OCI-LY7 (cell line): ENCODE results near the gene ALG5. TPM values are rescaled to one million over a fixed set of nuclear protein-coding genes. Genes with fewer than 3 reads are reported as not detected.

ENCODE experiments used
- BruUV-seq: library from RNA; stranded (reverse); fragments of 400-500 nt; replicated peaks from 2 replicates; lab custom pipeline; 2021; lab: Mats Ljungman, UMichigan
- CTCF ChIA-PET: fragments of 300-600 bp; sonication (Branson Sonifier 250); formaldehyde crosslinking; loops from one replicate; lab custom pipeline; 2022; ENCODE audit warnings: antibody characterized with exemption; ENCODE audit not compliant: unreplicated experiment; lab: Charles Lee
- POLR2A ChIA-PET: fragments of 300-600 bp; sonication (Branson Sonifier 250); formaldehyde crosslinking; loops from one replicate; lab custom pipeline; 2022; ENCODE audit warnings: antibody characterized with exemption; lab: Charles Lee
- DNase-seq: peaks from one replicate; pipeline ENCODE4 v3.0.0-alpha.2; 2015; ENCODE audit warnings: low spot score
- H2AFZ ChIP-seq: fragments of 200-600 bp; sonication (generic), shearing (Covaris generic); 2 replicates; pipeline ENCODE4 v1.6.1; 2014; ENCODE audit warnings: mild to moderate bottlenecking, antibody characterized with exemption, low read length, moderate library complexity
- H3K27ac ChIP-seq: fragments of 200-600 bp; sonication (generic); 2 replicates; pipeline ENCODE4 v1.5.1; 2014; ENCODE audit warnings: mixed run types, low read depth, mild to moderate bottlenecking, moderate library complexity, low read length, inconsistent platforms; ENCODE audit not compliant: poor library complexity, severe bottlenecking
- H3K36me3 ChIP-seq: fragments of 200-600 bp; sonication (generic); 2 replicates; pipeline ENCODE4 v1.6.1; 2014; ENCODE audit warnings: mild to moderate bottlenecking, antibody characterized with exemption, low read length, moderate library complexity, mixed read lengths; ENCODE audit not compliant: insufficient read depth
- H3K4me1 ChIP-seq: fragments of 200-600 bp; sonication (generic); 2 replicates; pipeline ENCODE4 v1.5.1; 2014; ENCODE audit warnings: mild to moderate bottlenecking, low read length; ENCODE audit not compliant: insufficient read depth, poor library complexity, severe bottlenecking
- H3K4me2 ChIP-seq: fragments of 200-600 bp; sonication (generic); 2 replicates; pipeline ENCODE4 v1.6.1; 2014; ENCODE audit warnings: mild to moderate bottlenecking, low read length
- H3K4me3 ChIP-seq: fragments of 200-600 bp; sonication (generic); 2 replicates; pipeline ENCODE4 v1.5.1; 2014; ENCODE audit warnings: mild to moderate bottlenecking, low read depth, low read length; ENCODE audit not compliant: poor library complexity, severe bottlenecking
- H3K79me2 ChIP-seq: fragments of 200-600 bp; sonication (generic); 2 replicates; pipeline ENCODE4 v1.6.1; 2016; ENCODE audit warnings: low read depth, mild to moderate bottlenecking, low read length, moderate library complexity, mixed read lengths; ENCODE audit not compliant: insufficient read depth
- H3K9me2 ChIP-seq: fragments of 200-600 bp; sonication (generic); 2 replicates; pipeline ENCODE4 v1.6.1; 2016; ENCODE audit warnings: mild to moderate bottlenecking, low read length, mixed read lengths; ENCODE audit not compliant: insufficient read depth
- H3K9me3 ChIP-seq: fragments of 200-600 bp; sonication (generic); 2 replicates; pipeline ENCODE4 v1.6.1; 2014; ENCODE audit warnings: mild to moderate bottlenecking, mixed run types, low read length, mixed read lengths
- H4K20me1 ChIP-seq: fragments of 200-600 bp; sonication (generic); 2 replicates; pipeline ENCODE4 v1.6.1; 2014; ENCODE audit warnings: mild to moderate bottlenecking, antibody characterized with exemption, low read length, moderate library complexity, mixed read lengths; ENCODE audit not compliant: insufficient read depth
- CTCF ChIP-seq: fragments of 200-600 bp; sonication (generic); conservative IDR thresholded peaks from 2 replicates; pipeline ENCODE4 v1.5.1; 2014; ENCODE audit warnings: mild to moderate bottlenecking, antibody characterized with exemption, low read length, moderate library complexity, mixed read lengths
- EZH2phosphoT487 ChIP-seq: fragments of 200-600 bp; sonication (generic); IDR thresholded peaks from 2 replicates; pipeline ENCODE4 v1.6.1; 2018; ENCODE audit warnings: low read depth, borderline replicate concordance, mild to moderate bottlenecking, mixed run types, antibody characterized with exemption, low read length, moderate library complexity, mixed read lengths
- intact Hi-C: fragments of 100-400 bp; cut with micrococcal nuclease; formaldehyde crosslinking; loops from one replicate; pipeline ENCODE4 v1.10.0; 2022; ENCODE audit not compliant: unreplicated experiment
- total RNA-seq, 2 experiments: library from RNA; depleted of rRNA in 1 of 2; stranded (reverse); fragments of >200 nt in 1 of 2; shearing (Covaris generic) in 1 of 2; gene quantifications; 2 replicates each; pipeline ENCODE4 v1.2.3, GENCODE V29; 2014 to 2022

ALG5 gene
- total RNA-seq, 2 experiments from 2014 or later, result 23.8 to 31.6 TPM

- Histone ChIP-seq H4K20me1 (no peaks in the 10 kb centered on the region; the same call in 1 of the 2 replicates), H3K36me3 (peaks cover 94% of the 10 kb centered on the region), H3K4me1 (peaks cover 26% of the 10 kb centered on the region), H3K9me2 (no peaks in the 10 kb centered on the region), H2AFZ (no peak overlapping the region), H3K9me3 (peaks cover 20% of the 10 kb centered on the region; the same call in 1 of the 2 replicates), H3K4me3 (no peak overlapping the region), H3K27ac (no peak overlapping the region), H3K4me2 (no peak overlapping the region), H3K79me2 (peaks cover 21% of the 10 kb centered on the region; the same call in 1 of the 2 replicates)
- no peak for DNase-seq
- CTCF ChIA-PET, result no interaction called here
- intact Hi-C loops, result no loop called here
- TSS peak; percentile 18 for BruUV-seq
- POLR2A ChIA-PET, result no interaction called here
- TF ChIP-seq CTCF (no peak), EZH2phosphoT487 (no peak)
Measured at GRCh38 chr13:36975172-36975571, 24.0 kb downstream of the ALG5 start.

GRCh38 chr13:36973621-36974295 lies 25.4 kb downstream of the ALG5 start:
- Histone ChIP-seq H3K36me3 (peaks cover 94% of the 10 kb centered on the region), H3K4me2 (peak overlapping the region; percentile 40), H3K9me2 (no peaks in the 10 kb centered on the region), H2AFZ (no peak overlapping the region), H3K4me1 (peaks cover 15% of the 10 kb centered on the region), H3K9me3 (peaks cover 20% of the 10 kb centered on the region; the same call in 1 of the 2 replicates), H4K20me1 (no peaks in the 10 kb centered on the region; the same call in 1 of the 2 replicates), H3K4me3 (peak overlapping the region; percentile 22), H3K79me2 (peaks cover 21% of the 10 kb centered on the region; the same call in 1 of the 2 replicates), H3K27ac (peak overlapping the region; percentile 51)
- ChIA-PET CTCF (no interaction called here), POLR2A (interaction anchor here (0.6 to 2.4 kb wide), 12 partner anchors 9 to 1772 kb away, joined by 3 to 12 read pairs (median 4); no protein-coding TSS in a partner anchor)
- intact Hi-C loops, result loop anchor here (5.0 kb wide), 1 partner anchor 51 kb away; the partner anchor contains the start of gene SMAD9
- no peak for TF ChIP-seq EZH2phosphoT487
- peak; percentile 58 for DNase-seq
- no TSS peak for BruUV-seq

- peaks cover 21% of the 10 kb centered on the region; the same call in 1 of the 2 replicates for H3K79me2 ChIP-seq
- POLR2A ChIA-PET, result interaction anchor here (0.7 to 2.4 kb wide), 8 partner anchors 10 to 404 kb away, joined by 3 to 12 read pairs (median 4); no protein-coding TSS in a partner anchor
- intact Hi-C loops, result loop anchor here (5.0 kb wide), 1 partner anchor 51 kb away; the partner anchor contains the start of gene SMAD9
- no TSS peak for BruUV-seq
- CTCF ChIA-PET, result no interaction called here
- H3K27ac ChIP-seq, result peak overlapping the region; percentile 51
- peaks cover 20% of the 10 kb centered on the region; the same call in 1 of the 2 replicates for H3K9me3 ChIP-seq
- DNase-seq, result no peak
- no peaks in the 10 kb centered on the region; the same call in 1 of the 2 replicates for H4K20me1 ChIP-seq
- peak overlapping the region; percentile 40 for H3K4me2 ChIP-seq
- peaks cover 94% of the 10 kb centered on the region for H3K36me3 ChIP-seq
- peak overlapping the region; percentile 14 for H3K4me3 ChIP-seq
- no peak overlapping the region for H2AFZ ChIP-seq
- no peaks in the 10 kb centered on the region for H3K9me2 ChIP-seq
- no peak for TF ChIP-seq CTCF
- no peak for TF ChIP-seq EZH2phosphoT487
- H3K4me1 ChIP-seq, result peaks cover 14% of the 10 kb centered on the region
Measured at GRCh38 chr13:36973009-36973408, 26.1 kb downstream of the ALG5 start.
